ENCODE results near the gene UNC13B.

- TF ChIP-seq POLR2AphosphoS5 (IDR thresholded peaks at IDR 0.05; ENCODE audit: low read depth, low read length) (no peak), TAF1 (IDR thresholded peaks at IDR 0.05; ENCODE audit: borderline replicate concordance, insufficient read depth, low read length) (no peak)
These were observed 264.8 kb downstream of the UNC13B start for GRCh38 chr9:35426627-35427026.
